Astrocyte of the cerebellum (primary cell): ENCODE results near the gene AK1.
A peak's percentile ranks its signal among the peaks of the same experiment; 100 is the strongest.
"Not testable (repeated sequence)": the region's sequence is repeated elsewhere in the genome, so short reads cannot be mapped to it uniquely, and the experiment has no call there.

ENCODE experiments used
- DNase-seq: peaks from one replicate; pipeline ENCODE4 v3.0.0-alpha.2; 2011; ENCODE audit warnings: low read depth
- H3K4me3 ChIP-seq: 2 replicates; pipeline ENCODE4 v1.5.1; 2011; ENCODE audit warnings: mild to moderate bottlenecking, low read depth, low read length, moderate library complexity
- CTCF ChIP-seq: IDR thresholded peaks from 2 replicates; pipeline ENCODE4 v1.5.1; 2012; ENCODE audit warnings: low read length, low read depth, moderate library complexity, mild to moderate bottlenecking; ENCODE audit errors: missing control alignments
- in situ Hi-C: cut with HindIII; loops from 2 replicates; pipeline ENCODE4 v1.10.0; 2017; ENCODE audit warnings: low sequenced_read_pairs

AK1 gene

GRCh38 chr9:127873886-127874285, 3.6 kb downstream of the AK1 start:
- TF ChIP-seq CTCF: no peak
- DNase-seq: peak; percentile 16
- H3K4me3 ChIP-seq: no peak overlapping the region
- in situ Hi-C loops: loop anchor here (5.0 to 25.0 kb wide), 2 partner anchors 112 to 237 kb away; no protein-coding TSS in a partner anchor

GRCh38 chr9:127873223-127873691, 4.2 kb downstream of the AK1 start:
- no peak for TF ChIP-seq CTCF
- no peak overlapping the region for H3K4me3 ChIP-seq
- in situ Hi-C loops: loop anchor here (5.0 to 25.0 kb wide), 2 partner anchors 111 to 236 kb away; no protein-coding TSS in a partner anchor
- peak; percentile 23 for DNase-seq

GRCh38 chr9:127872369-127873222, 4.9 kb downstream of the AK1 start:
- no peak overlapping the region for H3K4me3 ChIP-seq
- no peak for DNase-seq
- no peak for TF ChIP-seq CTCF
- in situ Hi-C loops: loop anchor here (5.0 to 25.0 kb wide), 2 partner anchors 110 to 235 kb away; no protein-coding TSS in a partner anchor

GRCh38 chr9:127871531-127871930, 5.9 kb downstream of the AK1 start:
- in situ Hi-C loops: loop anchor here (5.0 to 25.0 kb wide), 2 partner anchors 109 to 234 kb away; no protein-coding TSS in a partner anchor
- TF ChIP-seq CTCF: no peak
- DNase-seq: no peak
- no peak overlapping the region for H3K4me3 ChIP-seq

- no peak for DNase-seq
- no peak overlapping the region for H3K4me3 ChIP-seq
- in situ Hi-C loops: loop anchor here (5.0 to 25.0 kb wide), 2 partner anchors 109 to 234 kb away; no protein-coding TSS in a partner anchor
- no peak for TF ChIP-seq CTCF
Measured at GRCh38 chr9:127870887-127871286, 6.6 kb downstream of the AK1 start.

- DNase-seq, H3K4me3 ChIP-seq: not testable (repeated sequence)
- in situ Hi-C loops: loop anchor here (5.0 to 25.0 kb wide), 2 partner anchors 108 to 233 kb away; no protein-coding TSS in a partner anchor
Measured at GRCh38 chr9:127870153-127870491, 7.4 kb downstream of the AK1 start.
